ENCODE measurements around the gene KRTAP15-1. TPM values are rescaled to one million over a fixed set of nuclear protein-coding genes. Genes with fewer than 3 reads are reported as not detected.
A peak's percentile ranks its signal among the peaks of the same experiment; 100 is the strongest.

The KRTAP15-1 gene, protein sequence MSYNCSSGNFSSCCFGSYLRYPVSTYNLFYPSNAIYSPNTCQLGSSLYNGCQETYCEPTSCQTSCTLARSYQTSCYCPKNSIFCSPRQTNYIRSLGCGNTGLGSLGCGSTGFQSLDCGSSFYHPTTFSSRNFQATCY
- total RNA-seq (2014; rRNA removed; shearing (Covaris generic); ENCODE audit: low replicate concordance): not detected in 2 replicates

DNA sequence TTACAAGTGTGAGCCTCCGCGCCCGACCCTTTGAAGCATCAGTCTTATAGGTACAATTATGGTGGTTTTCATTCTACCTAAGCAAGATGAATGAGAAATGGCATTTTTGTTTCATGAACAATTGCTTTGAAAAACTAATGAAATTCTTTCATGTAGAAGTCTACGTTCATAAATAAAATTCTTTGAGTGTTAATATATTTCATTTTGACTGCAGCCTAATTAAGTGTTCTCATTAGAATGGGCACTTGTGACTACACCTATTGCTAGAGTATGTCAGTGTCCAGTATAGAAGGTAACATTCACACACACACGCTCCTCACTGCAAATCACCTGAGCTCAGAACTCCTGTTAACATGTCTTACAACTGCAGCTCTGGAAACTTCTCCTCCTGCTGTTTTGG, at the start of gene KRTAP15-1:
Gene KRTAP15-1 (plus strand): TSS at position 301 of the 400 bp plus-strand sequence. CDS start 53 bp downstream, at position 354.
- in situ Hi-C loops (cut with HindIII; ENCODE audit: low pct_unique_long_range_greater_than_20kb, low sequenced_read_pairs): no loop called here
- no peak for DNase-seq (ENCODE audit: low read depth)

DNA sequence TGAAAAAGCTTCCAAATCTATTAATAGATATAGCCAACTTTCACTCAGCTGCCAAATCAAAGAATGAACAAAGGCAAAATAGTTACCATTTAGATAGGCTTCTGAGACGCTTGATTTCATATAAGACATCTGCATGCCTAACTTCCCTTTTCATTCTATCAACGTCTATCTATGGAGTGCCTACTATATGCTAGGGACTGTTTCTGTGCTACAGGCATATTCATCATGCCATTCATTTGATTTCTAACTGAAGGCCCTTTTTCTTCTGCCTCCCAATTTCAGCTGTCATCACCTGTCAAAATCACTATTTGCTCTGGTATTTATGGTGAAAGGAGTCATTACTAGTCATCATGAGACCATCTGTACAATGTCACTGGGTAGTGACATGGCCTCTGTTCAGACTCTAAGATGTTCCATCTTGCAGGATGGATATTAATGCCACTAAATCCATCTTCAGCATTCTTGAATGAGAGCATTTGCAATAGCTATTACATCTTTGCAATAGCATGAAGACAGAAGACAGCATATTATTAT, 48.5 kb upstream of the KRTAP15-1 start:
- DNase-seq (ENCODE audit: low read depth): no peak
- in situ Hi-C loops (cut with HindIII; ENCODE audit: low pct_unique_long_range_greater_than_20kb, low sequenced_read_pairs): no loop called here

- no peak for DNase-seq (ENCODE audit: low read depth)
- in situ Hi-C loops (cut with HindIII; ENCODE audit: low pct_unique_long_range_greater_than_20kb, low sequenced_read_pairs): no loop called here
Measured at GRCh38 chr21:30395731-30396130, 44.3 kb upstream of the KRTAP15-1 start, which contains the start of gene KRTAP13-1. TSS of gene KRTAP13-1 (plus strand) at chr21:30396031. CDS start at chr21:30396087, 56 bp downstream.

- in situ Hi-C loops (cut with HindIII; ENCODE audit: low pct_unique_long_range_greater_than_20kb, low sequenced_read_pairs): no loop called here
- peak; percentile 90 for DNase-seq (ENCODE audit: low read depth)
Measured at GRCh38 chr21:30408782-30409494, 31.1 kb upstream of the KRTAP15-1 start.

DNA sequence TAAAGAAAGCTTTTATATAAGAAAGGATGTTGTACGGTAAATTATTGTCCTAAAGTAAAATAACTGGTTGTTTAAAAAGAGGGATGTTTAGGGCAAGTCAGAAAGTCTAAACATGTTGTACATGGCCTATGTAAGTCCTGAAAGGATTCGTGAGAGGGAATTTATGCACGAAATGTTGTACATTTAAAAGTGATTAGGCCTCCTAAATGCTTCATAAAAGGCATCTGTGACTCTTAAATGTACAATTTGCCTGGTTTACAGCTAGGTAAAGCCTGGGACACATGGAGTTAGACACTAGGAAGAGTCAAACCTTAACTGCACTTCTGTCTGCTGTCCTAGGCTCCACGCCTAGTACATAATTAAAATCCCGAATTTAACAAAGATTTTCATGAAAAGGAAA, 24.1 kb upstream of the KRTAP15-1 start:
- in situ Hi-C loops (cut with HindIII; ENCODE audit: low pct_unique_long_range_greater_than_20kb, low sequenced_read_pairs): no loop called here
- no peak for DNase-seq (ENCODE audit: low read depth)

DNA sequence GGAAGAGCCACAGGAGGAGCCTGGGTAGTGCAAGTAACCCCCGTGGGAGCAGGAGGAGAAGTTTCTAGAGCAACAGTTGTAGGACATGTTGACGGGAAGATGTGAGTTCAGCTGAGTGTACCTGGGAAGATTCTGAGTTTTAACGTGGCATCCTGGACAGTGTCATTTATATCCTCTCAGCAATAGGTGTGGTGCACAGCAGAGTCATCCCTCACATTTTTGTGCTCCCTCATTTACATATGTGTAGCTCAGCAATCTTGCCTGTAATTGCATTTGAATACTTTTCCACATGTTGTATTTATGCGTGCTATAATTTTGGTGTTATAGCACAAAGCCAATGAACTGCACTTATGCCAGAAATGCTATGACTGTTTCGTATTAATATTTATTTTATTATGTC, 14.2 kb upstream of the KRTAP15-1 start, which contains the start of gene KRTAP13-3:
Gene KRTAP13-3 (minus strand): TSS at position 101 of the 400 bp plus-strand sequence. CDS start 14 bp downstream, at position 87.
- in situ Hi-C loops (cut with HindIII; ENCODE audit: low pct_unique_long_range_greater_than_20kb, low sequenced_read_pairs): no loop called here
- DNase-seq (ENCODE audit: low read depth): no peak

GRCh38 chr21:30426731-30427130, 13.3 kb upstream of the KRTAP15-1 start:
- in situ Hi-C loops (cut with HindIII; ENCODE audit: low pct_unique_long_range_greater_than_20kb, low sequenced_read_pairs): no loop called here

DNA sequence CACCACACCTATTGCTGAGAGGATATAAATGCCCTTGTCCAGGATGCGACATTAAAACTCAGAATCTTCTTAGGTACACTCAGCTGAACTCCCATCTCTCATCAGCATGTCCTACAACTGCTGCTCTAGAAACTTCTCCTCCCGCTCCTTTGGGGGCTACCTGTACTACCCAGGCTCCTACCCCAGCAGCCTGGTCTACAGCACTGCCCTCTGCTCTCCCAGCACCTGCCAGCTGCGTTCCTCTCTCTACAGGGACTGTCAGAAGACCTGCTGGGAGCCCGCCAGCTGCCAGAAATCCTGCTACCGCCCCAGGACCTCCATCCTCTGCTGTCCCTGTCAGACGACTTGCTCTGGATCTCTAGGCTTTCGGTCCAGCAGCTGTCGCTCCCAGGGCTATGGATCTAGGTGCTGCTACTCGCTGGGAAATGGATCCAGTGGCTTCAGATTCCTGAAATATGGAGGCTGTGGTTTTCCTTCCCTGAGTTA, 9.9 kb upstream of the KRTAP15-1 start, which contains the start of gene KRTAP13-4:
Gene KRTAP13-4 (plus strand): TSS at position 51 of the 486 bp plus-strand sequence. CDS start 56 bp downstream, at position 107.
- in situ Hi-C loops (cut with HindIII; ENCODE audit: low pct_unique_long_range_greater_than_20kb, low sequenced_read_pairs): no loop called here
- no peak for DNase-seq (ENCODE audit: low read depth)

More at GRCh38 chr21:30426731-30427130, 13.3 kb upstream of the KRTAP15-1 start:
- DNase-seq (ENCODE audit: low read depth): no peak

- DNase-seq (ENCODE audit: low read depth): peak; percentile 26
- in situ Hi-C loops (cut with HindIII; ENCODE audit: low pct_unique_long_range_greater_than_20kb, low sequenced_read_pairs): no loop called here
Measured at GRCh38 chr21:30434033-30434631, 5.9 kb upstream of the KRTAP15-1 start.

DNA sequence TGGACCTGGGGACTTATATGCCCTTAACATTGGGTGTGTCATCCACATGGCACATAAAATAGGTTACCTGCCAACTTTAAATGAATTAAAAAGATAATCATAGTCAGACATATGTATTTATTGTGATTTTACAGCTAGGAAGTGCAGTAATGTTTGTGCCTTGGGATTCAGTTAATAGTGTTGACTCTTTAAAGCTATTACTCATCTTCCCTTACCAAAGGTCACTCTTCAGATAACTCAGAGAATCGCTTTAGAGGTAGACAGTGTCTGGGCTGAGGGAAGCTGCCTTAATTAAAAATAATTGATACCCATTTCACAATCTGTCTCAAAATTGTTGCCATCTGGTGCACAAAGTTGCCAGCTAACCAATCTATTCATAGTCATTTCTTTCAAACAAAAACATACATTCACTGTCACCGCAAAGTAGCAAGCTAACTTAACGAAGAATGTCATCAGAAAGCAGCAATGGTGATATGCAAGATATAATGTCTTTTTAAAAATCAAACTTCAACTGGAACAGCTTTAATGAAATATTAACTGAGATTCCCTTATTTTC, 3.0 kb upstream of the KRTAP15-1 start:
- in situ Hi-C loops (cut with HindIII; ENCODE audit: low pct_unique_long_range_greater_than_20kb, low sequenced_read_pairs): no loop called here
- DNase-seq (ENCODE audit: low read depth): no peak

- in situ Hi-C loops (cut with HindIII; ENCODE audit: low pct_unique_long_range_greater_than_20kb, low sequenced_read_pairs): no loop called here
- no peak for DNase-seq (ENCODE audit: low read depth)
Measured at GRCh38 chr21:30443226-30443625, 3.2 kb downstream of the KRTAP15-1 start.

GRCh38 chr21:30444204-30444603, 4.1 kb downstream of the KRTAP15-1 start:
- DNase-seq (ENCODE audit: low read depth): no peak
- in situ Hi-C loops (cut with HindIII; ENCODE audit: low pct_unique_long_range_greater_than_20kb, low sequenced_read_pairs): no loop called here

GRCh38 chr21:30447056-30447455, 7.0 kb downstream of the KRTAP15-1 start:
- in situ Hi-C loops (cut with HindIII; ENCODE audit: low pct_unique_long_range_greater_than_20kb, low sequenced_read_pairs): no loop called here
- no peak for DNase-seq (ENCODE audit: low read depth)

GRCh38 chr21:30448514-30448913, 8.4 kb downstream of the KRTAP15-1 start:
- in situ Hi-C loops (cut with HindIII; ENCODE audit: low pct_unique_long_range_greater_than_20kb, low sequenced_read_pairs): no loop called here

DNA sequence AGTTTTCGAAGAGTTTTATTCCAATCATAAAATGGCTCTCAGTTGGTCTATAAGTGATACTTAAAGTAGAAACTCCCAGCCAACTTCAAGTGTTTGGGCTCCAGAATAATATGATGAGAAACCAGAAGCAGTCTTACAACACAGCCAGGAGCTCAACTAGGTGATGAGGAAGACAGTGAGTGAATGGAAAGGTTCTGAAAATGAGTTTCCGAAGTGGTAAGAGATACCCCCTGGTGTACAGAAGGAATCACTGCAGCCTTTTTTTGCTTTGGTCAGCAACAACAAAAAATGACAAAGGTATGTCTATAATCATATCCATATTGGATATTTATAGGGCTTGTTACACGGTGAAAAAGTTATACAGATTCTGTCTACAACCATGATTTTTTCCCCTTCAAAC, 23.6 kb downstream of the KRTAP15-1 start:
- in situ Hi-C loops (cut with HindIII; ENCODE audit: low pct_unique_long_range_greater_than_20kb, low sequenced_read_pairs): no loop called here

More at GRCh38 chr21:30448514-30448913, 8.4 kb downstream of the KRTAP15-1 start:
- no peak for DNase-seq (ENCODE audit: low read depth)

DNA sequence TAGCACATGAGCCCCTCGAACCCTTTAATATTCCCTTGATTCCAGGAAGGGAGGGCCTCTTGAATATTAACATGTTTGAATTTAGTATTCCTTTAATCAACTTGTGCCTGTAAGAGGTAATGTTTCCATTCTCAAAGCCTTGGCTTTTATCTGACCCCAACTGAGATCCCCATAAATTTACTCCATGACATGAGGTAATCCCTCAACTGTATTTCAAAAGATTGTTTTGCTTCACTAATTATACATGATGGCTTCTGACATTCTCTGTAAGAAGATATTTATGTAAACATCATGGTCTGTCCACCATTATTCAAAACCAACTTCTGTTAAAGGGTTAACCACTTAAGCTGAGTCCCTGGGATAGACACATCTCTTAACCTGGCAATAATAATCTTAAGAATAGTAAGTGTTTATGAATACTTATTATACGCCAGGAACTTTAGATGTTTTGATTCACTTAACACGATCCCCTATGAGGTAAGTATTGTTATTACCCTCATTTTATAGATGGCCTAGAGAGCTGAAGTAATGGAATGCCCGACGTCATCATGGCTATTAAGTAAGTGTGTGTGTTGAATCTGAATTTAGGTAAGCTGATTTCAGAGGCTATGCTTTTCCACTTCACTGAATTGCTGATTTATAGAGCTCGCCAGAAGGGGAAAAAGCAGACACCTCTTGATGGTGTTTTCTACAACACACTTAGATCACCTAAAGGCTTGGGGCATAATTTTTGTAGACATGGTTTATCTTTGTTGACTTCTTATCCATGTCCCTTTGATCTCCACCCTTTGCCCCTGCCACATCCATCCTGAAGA, 29.0 kb downstream of the KRTAP15-1 start:
- no peak for DNase-seq (ENCODE audit: low read depth)
- in situ Hi-C loops (cut with HindIII; ENCODE audit: low pct_unique_long_range_greater_than_20kb, low sequenced_read_pairs): no loop called here

More for the DNA sequence above, 23.6 kb downstream of the KRTAP15-1 start:
- no peak for DNase-seq (ENCODE audit: low read depth)

DNA sequence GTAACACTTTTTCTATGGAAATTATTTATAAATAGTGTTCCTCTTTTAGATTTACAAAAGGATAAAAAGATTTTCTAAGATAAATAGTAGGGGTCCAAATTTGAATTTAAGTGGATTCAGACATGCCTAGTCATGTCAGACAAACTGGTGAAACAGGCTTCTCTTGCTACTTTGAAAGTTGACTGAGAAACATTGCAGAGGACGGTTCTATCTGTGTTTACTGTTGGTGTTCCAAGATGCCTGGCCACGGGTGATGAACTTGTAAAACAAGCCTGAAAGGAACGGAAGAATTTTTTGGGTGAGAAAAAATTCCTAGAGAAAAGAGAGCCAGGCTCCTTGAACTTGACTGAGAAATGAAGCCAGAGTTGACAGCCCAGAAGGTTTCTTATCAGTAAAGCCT, 37.9 kb downstream of the KRTAP15-1 start:
- in situ Hi-C loops (cut with HindIII; ENCODE audit: low pct_unique_long_range_greater_than_20kb, low sequenced_read_pairs): no loop called here
- no peak for DNase-seq (ENCODE audit: low read depth)

DNA sequence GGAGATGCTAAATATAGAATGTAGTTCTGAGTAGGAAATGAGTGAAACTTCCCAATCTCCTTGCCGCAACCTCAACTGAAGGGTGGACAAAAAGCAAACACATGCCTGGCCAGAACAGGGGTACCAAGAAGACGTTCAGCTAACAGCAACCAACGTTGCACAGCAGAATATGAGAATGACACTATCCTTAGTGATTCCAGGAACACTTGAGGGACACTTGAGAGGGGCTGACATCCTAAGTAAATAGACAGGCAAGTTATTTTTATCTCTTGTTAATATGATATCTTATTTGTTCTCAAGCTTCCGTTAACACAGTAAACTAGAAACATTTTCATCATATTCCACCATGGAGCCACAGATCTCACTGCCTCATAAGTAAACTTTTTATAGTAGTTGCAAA, 39.2 kb downstream of the KRTAP15-1 start:
- in situ Hi-C loops (cut with HindIII; ENCODE audit: low pct_unique_long_range_greater_than_20kb, low sequenced_read_pairs): no loop called here
- DNase-seq (ENCODE audit: low read depth): no peak
